GM12865 (cell line): ENCODE results near the gene C1orf53.
"Not testable (repeated sequence)": the region's sequence is repeated elsewhere in the genome, so short reads cannot be mapped to it uniquely, and the experiment has no call there.

Experiments
- DNase-seq: peaks from one replicate; pipeline ENCODE4 v3.0.0; 2010; ENCODE audit warnings: low read depth
- H3K4me3 ChIP-seq: 2 replicates; pipeline ENCODE4 v1.5.1; 2011; ENCODE audit warnings: mild to moderate bottlenecking, low read depth, low read length, control low read depth
- TF ChIP-seq, protein P1 (sequence below): IDR thresholded peaks from 2 replicates; pipeline ENCODE4 v1.5.1; 2011; ENCODE audit warnings: low read length, control low read depth, low read depth, inconsistent platforms; ENCODE audit not compliant: insufficient read depth; ENCODE audit errors: missing control alignments

C1orf53 gene

DNA sequence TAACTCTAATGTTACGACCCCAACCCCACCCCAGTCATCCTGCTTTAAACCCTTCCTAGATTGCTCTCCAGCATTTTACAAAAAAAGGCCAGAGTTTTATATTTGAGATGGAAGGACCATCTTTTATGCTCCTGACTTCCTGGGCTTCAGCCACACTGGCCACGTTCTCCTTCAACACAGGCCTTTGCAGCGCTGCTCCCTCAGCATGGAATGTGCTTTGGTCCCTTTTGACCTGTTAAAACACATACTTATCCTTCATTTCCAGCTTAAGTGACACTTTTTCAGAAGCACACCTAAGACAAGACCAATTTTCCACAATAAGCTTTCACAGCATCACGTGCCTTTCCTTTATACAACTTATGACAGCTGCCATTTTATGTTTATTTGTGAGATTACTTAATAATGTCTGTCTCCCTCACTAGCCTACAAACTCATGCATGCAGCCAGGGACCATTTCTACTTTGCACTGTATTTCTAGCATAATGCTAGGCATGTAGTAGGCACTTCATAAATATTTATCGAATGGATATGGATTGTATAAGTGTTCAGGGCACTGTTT, 49.3 kb downstream of the C1orf53 start:
- TF ChIP-seq, protein P1, sequence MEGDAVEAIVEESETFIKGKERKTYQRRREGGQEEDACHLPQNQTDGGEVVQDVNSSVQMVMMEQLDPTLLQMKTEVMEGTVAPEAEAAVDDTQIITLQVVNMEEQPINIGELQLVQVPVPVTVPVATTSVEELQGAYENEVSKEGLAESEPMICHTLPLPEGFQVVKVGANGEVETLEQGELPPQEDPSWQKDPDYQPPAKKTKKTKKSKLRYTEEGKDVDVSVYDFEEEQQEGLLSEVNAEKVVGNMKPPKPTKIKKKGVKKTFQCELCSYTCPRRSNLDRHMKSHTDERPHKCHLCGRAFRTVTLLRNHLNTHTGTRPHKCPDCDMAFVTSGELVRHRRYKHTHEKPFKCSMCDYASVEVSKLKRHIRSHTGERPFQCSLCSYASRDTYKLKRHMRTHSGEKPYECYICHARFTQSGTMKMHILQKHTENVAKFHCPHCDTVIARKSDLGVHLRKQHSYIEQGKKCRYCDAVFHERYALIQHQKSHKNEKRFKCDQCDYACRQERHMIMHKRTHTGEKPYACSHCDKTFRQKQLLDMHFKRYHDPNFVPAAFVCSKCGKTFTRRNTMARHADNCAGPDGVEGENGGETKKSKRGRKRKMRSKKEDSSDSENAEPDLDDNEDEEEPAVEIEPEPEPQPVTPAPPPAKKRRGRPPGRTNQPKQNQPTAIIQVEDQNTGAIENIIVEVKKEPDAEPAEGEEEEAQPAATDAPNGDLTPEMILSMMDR, result no peak
- H3K4me3 ChIP-seq, result no peak overlapping the region
- no peak for DNase-seq

GRCh38 chr1:197953472-197953871, 51.0 kb downstream of the C1orf53 start:
- DNase-seq, H3K4me3 ChIP-seq: not testable (repeated sequence)

GRCh38 chr1:197954718-197955418, 52.4 kb downstream of the C1orf53 start:
- DNase-seq, result no peak
- TF ChIP-seq, protein P1, result no peak
- no peak overlapping the region for H3K4me3 ChIP-seq

- no peak for DNase-seq
- no peak overlapping the region for H3K4me3 ChIP-seq
- TF ChIP-seq, protein P1, result no peak
These were observed 53.3 kb downstream of the C1orf53 start for GRCh38 chr1:197955486-197956394.
